Pulmonary artery endothelial cell (primary cell): Measurements from ENCODE around the gene ST6GAL1. TPM values are rescaled to one million over a fixed set of nuclear protein-coding genes. Genes with fewer than 3 reads are reported as not detected.
"Not testable (repeated sequence)": the region's sequence is repeated elsewhere in the genome, so short reads cannot be mapped to it uniquely, and the experiment has no call there.

ENCODE experiments used
- DNase-seq: peaks from one replicate; pipeline ENCODE4 v3.0.0-alpha.2; 2011; ENCODE audit warnings: low read depth, low spot score
- total RNA-seq: library from RNA; depleted of rRNA; stranded (reverse); fragments of >200 nt; gene quantifications from 2 replicates; pipeline ENCODE4 v1.2.3, GENCODE V29; 2014

Gene ST6GAL1
- total RNA-seq: 59.5 and 138 TPM in 2 replicates

GRCh38 chr3:186930143-186930640 lies at the start of gene ST6GAL1:
ST6GAL1 (plus strand) TSS chr3:186930526; CDS start chr3:187042704, 112,178 bp downstream.
- DNase-seq: peak; percentile 63

- no peak for DNase-seq
Observed at GRCh38 chr3:186882150-186882524, 48.2 kb upstream of the ST6GAL1 start.

GRCh38 chr3:186882881-186883685 lies 47.2 kb upstream of the ST6GAL1 start:
- no peak for DNase-seq

- DNase-seq: no peak
Observed at GRCh38 chr3:186883686-186884058, 46.7 kb upstream of the ST6GAL1 start.

GRCh38 chr3:186884868-186885267 lies 45.5 kb upstream of the ST6GAL1 start:
- DNase-seq: not testable (repeated sequence)

GRCh38 chr3:186886202-186886981 lies 43.9 kb upstream of the ST6GAL1 start:
- DNase-seq: no peak

GRCh38 chr3:186887507-186887938 lies 42.8 kb upstream of the ST6GAL1 start:
- not testable (repeated sequence) for DNase-seq

GRCh38 chr3:186888569-186888968 lies 41.8 kb upstream of the ST6GAL1 start:
- no peak for DNase-seq

- not testable (repeated sequence) for DNase-seq
Observed at GRCh38 chr3:186889698-186890097, 40.6 kb upstream of the ST6GAL1 start.

GRCh38 chr3:186890911-186891310 lies 39.4 kb upstream of the ST6GAL1 start:
- no peak for DNase-seq

- not testable (repeated sequence) for DNase-seq
Observed at GRCh38 chr3:186893071-186893470, 37.3 kb upstream of the ST6GAL1 start.

GRCh38 chr3:186895406-186895805 lies 34.9 kb upstream of the ST6GAL1 start:
- no peak for DNase-seq

- DNase-seq: no peak
Observed at GRCh38 chr3:186896006-186896405, 34.3 kb upstream of the ST6GAL1 start.

- DNase-seq: no peak
Observed at GRCh38 chr3:186896875-186897274, 33.5 kb upstream of the ST6GAL1 start.

- DNase-seq: no peak
Observed at GRCh38 chr3:186901135-186901734, 29.1 kb upstream of the ST6GAL1 start.

GRCh38 chr3:186902154-186902553 lies 28.2 kb upstream of the ST6GAL1 start:
- DNase-seq: no peak

GRCh38 chr3:186902713-186903112 lies 27.6 kb upstream of the ST6GAL1 start:
- no peak for DNase-seq

GRCh38 chr3:186903676-186904075 lies 26.6 kb upstream of the ST6GAL1 start:
- not testable (repeated sequence) for DNase-seq

- DNase-seq: not testable (repeated sequence)
Observed at GRCh38 chr3:186907075-186907474, 23.3 kb upstream of the ST6GAL1 start.

GRCh38 chr3:186909078-186909853 lies 21.1 kb upstream of the ST6GAL1 start:
- no peak for DNase-seq
